Thyroid gland (tissue), 4 donors: ENCODE data around the gene ADAP1.

ENCODE experiments used
- POLR2A ChIP-seq, 2 donors: fragments of 450-650 bp; IDR thresholded peaks; one replicate each; pipeline ENCODE4 v1.6.1; 2017; ENCODE audit warnings: antibody characterized with exemption in 2 of 2, mild to moderate bottlenecking in 2 of 2, moderate library complexity in 1 of 2
- TF ChIP-seq, protein P1 (sequence below), 6 experiments: fragments of 200-600 bp in 3 of 6; fragments of 450-650 bp in 3 of 6; sonication (generic) in 3 of 6; IDR thresholded peaks; one replicate each; pipeline ENCODE4 v1.5.1; 2016 to 2019; ENCODE audit warnings: antibody characterized with exemption in 6 of 6, mild to moderate bottlenecking in 2 of 6, inconsistent platforms in 1 of 6, moderate library complexity in 1 of 6

- no peak for TF ChIP-seq POLR2A (IDR thresholded peaks at IDR 0.05)
- TF ChIP-seq, protein P1, sequence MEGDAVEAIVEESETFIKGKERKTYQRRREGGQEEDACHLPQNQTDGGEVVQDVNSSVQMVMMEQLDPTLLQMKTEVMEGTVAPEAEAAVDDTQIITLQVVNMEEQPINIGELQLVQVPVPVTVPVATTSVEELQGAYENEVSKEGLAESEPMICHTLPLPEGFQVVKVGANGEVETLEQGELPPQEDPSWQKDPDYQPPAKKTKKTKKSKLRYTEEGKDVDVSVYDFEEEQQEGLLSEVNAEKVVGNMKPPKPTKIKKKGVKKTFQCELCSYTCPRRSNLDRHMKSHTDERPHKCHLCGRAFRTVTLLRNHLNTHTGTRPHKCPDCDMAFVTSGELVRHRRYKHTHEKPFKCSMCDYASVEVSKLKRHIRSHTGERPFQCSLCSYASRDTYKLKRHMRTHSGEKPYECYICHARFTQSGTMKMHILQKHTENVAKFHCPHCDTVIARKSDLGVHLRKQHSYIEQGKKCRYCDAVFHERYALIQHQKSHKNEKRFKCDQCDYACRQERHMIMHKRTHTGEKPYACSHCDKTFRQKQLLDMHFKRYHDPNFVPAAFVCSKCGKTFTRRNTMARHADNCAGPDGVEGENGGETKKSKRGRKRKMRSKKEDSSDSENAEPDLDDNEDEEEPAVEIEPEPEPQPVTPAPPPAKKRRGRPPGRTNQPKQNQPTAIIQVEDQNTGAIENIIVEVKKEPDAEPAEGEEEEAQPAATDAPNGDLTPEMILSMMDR (IDR thresholded peaks at IDR 0.05) = no peak
These were observed 94.3 kb downstream of the ADAP1 start for GRCh38 chr7:860149-860548.
